ENCODE measurements around the gene ABL1.

Gene ABL1

GRCh38 chr9:130892477-130893304 is 57.6 kb downstream of the ABL1 start:
- no peak for DNase-seq

- no peak for DNase-seq
Measured at GRCh38 chr9:130893341-130894101, 58.5 kb downstream of the ABL1 start.

- DNase-seq = no peak
Measured at GRCh38 chr9:130894546-130894945, 59.5 kb downstream of the ABL1 start.

GRCh38 chr9:130895038-130895437 is 60.0 kb downstream of the ABL1 start:
- no peak for DNase-seq

GRCh38 chr9:130895481-130896232 is 60.6 kb downstream of the ABL1 start:
- DNase-seq = no peak

- no peak for DNase-seq
Measured at GRCh38 chr9:130896233-130897014, 61.4 kb downstream of the ABL1 start, which contains the start of gene QRFP. Gene QRFP (minus strand): TSS chr9:130896812. CDS start chr9:130893838, 2,974 bp downstream.

- DNase-seq = no peak
Measured at GRCh38 chr9:130897105-130897751, 62.2 kb downstream of the ABL1 start.

GRCh38 chr9:130897848-130898551 is 62.9 kb downstream of the ABL1 start:
- no peak for DNase-seq

GRCh38 chr9:130898552-130898852 is 63.4 kb downstream of the ABL1 start:
- DNase-seq = no peak

- DNase-seq = no peak
Measured at GRCh38 chr9:130899051-130899748, 64.1 kb downstream of the ABL1 start.

- DNase-seq = no peak
Measured at GRCh38 chr9:130900701-130901497, 65.8 kb downstream of the ABL1 start.

GRCh38 chr9:130901498-130902203 is 66.6 kb downstream of the ABL1 start:
- no peak for DNase-seq

GRCh38 chr9:130902204-130903185 is 67.4 kb downstream of the ABL1 start:
- no peak for DNase-seq

- no peak for DNase-seq
Measured at GRCh38 chr9:130903194-130904069, 68.4 kb downstream of the ABL1 start.

GRCh38 chr9:130904070-130905044 is 69.3 kb downstream of the ABL1 start:
- DNase-seq = no peak

All from activated CD4-positive, alpha-beta T cell treated with anti-CD3 and anti-CD28 coated beads for 48 hours (primary cell).